Prostate gland (tissue), 2 donors: ENCODE results near the gene HNRNPH2.

Experiments
- POLR2AphosphoS5 ChIP-seq: sonication (generic); formaldehyde crosslinking; IDR thresholded peaks from one replicate; pipeline ENCODE4 v1.6.1; 2017; ENCODE audit warnings: antibody characterized with exemption
- TF ChIP-seq, protein P1 (sequence below), 4 experiments: fragments of 200-600 bp in 2 of 4; fragments of 450-650 bp in 2 of 4; sonication (generic) in 2 of 4; IDR thresholded peaks; 1 replicate in 3 of 4; 2 replicates in 1 of 4; pipeline ENCODE4 v1.5.1; 2016 to 2019; ENCODE audit warnings: antibody characterized with exemption in 4 of 4, mild to moderate bottlenecking in 2 of 4, moderate library complexity in 2 of 4

GRCh38 chrX:101442085-101442484 lies 34.1 kb downstream of the HNRNPH2 start:
- no peak for TF ChIP-seq POLR2AphosphoS5
- TF ChIP-seq, protein P1, sequence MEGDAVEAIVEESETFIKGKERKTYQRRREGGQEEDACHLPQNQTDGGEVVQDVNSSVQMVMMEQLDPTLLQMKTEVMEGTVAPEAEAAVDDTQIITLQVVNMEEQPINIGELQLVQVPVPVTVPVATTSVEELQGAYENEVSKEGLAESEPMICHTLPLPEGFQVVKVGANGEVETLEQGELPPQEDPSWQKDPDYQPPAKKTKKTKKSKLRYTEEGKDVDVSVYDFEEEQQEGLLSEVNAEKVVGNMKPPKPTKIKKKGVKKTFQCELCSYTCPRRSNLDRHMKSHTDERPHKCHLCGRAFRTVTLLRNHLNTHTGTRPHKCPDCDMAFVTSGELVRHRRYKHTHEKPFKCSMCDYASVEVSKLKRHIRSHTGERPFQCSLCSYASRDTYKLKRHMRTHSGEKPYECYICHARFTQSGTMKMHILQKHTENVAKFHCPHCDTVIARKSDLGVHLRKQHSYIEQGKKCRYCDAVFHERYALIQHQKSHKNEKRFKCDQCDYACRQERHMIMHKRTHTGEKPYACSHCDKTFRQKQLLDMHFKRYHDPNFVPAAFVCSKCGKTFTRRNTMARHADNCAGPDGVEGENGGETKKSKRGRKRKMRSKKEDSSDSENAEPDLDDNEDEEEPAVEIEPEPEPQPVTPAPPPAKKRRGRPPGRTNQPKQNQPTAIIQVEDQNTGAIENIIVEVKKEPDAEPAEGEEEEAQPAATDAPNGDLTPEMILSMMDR (IDR thresholded peaks at IDR 0.05): no peak
